Measurements from ENCODE around the gene ANAPC15. TPM values are rescaled to one million over a fixed set of nuclear protein-coding genes. Genes with fewer than 3 reads are reported as not detected.

ANAPC15 gene
- total and polyA plus RNA-seq, 2 of the 13 experiments (the other 11 are each of a cell fraction or from before 2014, with no cell fraction given): 18.8 to 25.7 TPM

DNA sequence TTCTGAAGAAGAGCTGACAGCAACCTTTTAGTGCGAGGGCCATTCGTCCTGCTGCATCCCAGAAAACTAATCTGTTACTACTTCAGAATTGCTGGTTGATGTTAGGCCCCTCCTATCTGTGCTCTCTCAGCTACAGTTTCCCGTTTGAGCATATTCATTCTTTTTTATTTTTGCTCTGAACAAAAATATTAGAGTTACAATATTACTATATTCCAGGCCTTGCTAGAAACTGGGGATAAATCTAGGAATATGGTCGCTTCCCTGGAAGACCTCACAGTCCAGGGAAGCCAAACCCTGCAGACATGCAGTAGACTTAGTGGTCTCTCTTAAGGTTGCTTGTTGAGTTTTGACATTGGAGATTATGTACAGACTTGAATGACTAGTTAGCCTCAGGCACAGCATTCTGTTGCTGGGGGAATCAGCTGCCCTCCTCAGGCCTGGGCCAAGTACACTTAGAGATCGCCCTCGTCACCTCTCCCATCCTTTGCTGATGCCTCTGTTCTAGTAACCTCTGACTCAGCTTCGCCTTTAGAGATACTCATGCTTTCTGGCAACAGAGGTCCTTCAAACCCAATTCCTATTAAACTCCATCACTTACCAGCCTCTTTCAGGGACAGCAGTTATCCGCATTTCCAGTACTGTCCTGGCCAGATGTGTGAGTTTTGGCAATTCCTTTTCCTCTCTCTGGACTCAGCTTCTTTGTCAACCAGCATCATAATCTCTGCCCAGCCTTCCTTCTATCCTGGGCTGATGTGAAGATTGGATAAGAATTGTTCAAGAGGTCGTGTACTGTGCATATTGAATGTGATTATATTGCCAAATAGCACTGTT lies 698 bp upstream of the ANAPC15 start (continued):
- TF ChIP-seq, protein P1, sequence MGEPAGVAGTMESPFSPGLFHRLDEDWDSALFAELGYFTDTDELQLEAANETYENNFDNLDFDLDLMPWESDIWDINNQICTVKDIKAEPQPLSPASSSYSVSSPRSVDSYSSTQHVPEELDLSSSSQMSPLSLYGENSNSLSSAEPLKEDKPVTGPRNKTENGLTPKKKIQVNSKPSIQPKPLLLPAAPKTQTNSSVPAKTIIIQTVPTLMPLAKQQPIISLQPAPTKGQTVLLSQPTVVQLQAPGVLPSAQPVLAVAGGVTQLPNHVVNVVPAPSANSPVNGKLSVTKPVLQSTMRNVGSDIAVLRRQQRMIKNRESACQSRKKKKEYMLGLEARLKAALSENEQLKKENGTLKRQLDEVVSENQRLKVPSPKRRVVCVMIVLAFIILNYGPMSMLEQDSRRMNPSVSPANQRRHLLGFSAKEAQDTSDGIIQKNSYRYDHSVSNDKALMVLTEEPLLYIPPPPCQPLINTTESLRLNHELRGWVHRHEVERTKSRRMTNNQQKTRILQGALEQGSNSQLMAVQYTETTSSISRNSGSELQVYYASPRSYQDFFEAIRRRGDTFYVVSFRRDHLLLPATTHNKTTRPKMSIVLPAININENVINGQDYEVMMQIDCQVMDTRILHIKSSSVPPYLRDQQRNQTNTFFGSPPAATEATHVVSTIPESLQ (CRISPR knock-in tag; conservative IDR thresholded peaks at IDR 0.05): no peak
- TF ChIP-seq ZBTB8A (CRISPR knock-in tag; IDR thresholded peaks at IDR 0.05; ENCODE audit: borderline replicate concordance, low read depth) (no peak), ONECUT2 (CRISPR knock-in tag; IDR thresholded peaks at IDR 0.05) (no peak), CBX5 (CRISPR knock-in tag; IDR thresholded peaks at IDR 0.05; ENCODE audit: borderline replicate concordance) (no peak), PHF21A (CRISPR knock-in tag; IDR thresholded peaks at IDR 0.05) (no peak), FOXC1 (CRISPR knock-in tag; IDR thresholded peaks at IDR 0.05; ENCODE audit: borderline replicate concordance) (no peak; the same call in 1 of the 2 replicates), ZNF616 (CRISPR knock-in tag; IDR thresholded peaks at IDR 0.05; ENCODE audit: low read depth) (no peak), MIXL1 (CRISPR knock-in tag; IDR thresholded peaks at IDR 0.05) (no peak), PHF20 (CRISPR knock-in tag; IDR thresholded peaks at IDR 0.05) (no peak; the same call in 1 of the 2 replicates), ZNF724P (CRISPR knock-in tag; IDR thresholded peaks at IDR 0.05; ENCODE audit: borderline replicate concordance) (peak; percentile 89), ELF3 (CRISPR knock-in tag; IDR thresholded peaks at IDR 0.05) (no peak)
- TF ChIP-seq, protein P2, sequence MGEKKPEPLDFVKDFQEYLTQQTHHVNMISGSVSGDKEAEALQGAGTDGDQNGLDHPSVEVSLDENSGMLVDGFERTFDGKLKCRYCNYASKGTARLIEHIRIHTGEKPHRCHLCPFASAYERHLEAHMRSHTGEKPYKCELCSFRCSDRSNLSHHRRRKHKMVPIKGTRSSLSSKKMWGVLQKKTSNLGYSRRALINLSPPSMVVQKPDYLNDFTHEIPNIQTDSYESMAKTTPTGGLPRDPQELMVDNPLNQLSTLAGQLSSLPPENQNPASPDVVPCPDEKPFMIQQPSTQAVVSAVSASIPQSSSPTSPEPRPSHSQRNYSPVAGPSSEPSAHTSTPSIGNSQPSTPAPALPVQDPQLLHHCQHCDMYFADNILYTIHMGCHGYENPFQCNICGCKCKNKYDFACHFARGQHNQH (CRISPR knock-in tag; IDR thresholded peaks at IDR 0.05): no peak
- TF ChIP-seq, protein P3, sequence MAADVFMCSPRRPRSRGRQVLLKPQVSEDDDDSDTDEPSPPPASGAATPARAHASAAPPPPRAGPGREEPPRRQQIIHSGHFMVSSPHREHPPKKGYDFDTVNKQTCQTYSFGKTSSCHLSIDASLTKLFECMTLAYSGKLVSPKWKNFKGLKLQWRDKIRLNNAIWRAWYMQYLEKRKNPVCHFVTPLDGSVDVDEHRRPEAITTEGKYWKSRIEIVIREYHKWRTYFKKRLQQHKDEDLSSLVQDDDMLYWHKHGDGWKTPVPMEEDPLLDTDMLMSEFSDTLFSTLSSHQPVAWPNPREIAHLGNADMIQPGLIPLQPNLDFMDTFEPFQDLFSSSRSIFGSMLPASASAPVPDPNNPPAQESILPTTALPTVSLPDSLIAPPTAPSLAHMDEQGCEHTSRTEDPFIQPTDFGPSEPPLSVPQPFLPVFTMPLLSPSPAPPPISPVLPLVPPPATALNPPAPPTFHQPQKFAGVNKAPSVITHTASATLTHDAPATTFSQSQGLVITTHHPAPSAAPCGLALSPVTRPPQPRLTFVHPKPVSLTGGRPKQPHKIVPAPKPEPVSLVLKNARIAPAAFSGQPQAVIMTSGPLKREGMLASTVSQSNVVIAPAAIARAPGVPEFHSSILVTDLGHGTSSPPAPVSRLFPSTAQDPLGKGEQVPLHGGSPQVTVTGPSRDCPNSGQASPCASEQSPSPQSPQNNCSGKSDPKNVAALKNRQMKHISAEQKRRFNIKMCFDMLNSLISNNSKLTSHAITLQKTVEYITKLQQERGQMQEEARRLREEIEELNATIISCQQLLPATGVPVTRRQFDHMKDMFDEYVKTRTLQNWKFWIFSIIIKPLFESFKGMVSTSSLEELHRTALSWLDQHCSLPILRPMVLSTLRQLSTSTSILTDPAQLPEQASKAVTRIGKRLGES (CRISPR knock-in tag; IDR thresholded peaks at IDR 0.05; ENCODE audit: borderline replicate concordance): no peak
- TF ChIP-seq, protein P4, sequence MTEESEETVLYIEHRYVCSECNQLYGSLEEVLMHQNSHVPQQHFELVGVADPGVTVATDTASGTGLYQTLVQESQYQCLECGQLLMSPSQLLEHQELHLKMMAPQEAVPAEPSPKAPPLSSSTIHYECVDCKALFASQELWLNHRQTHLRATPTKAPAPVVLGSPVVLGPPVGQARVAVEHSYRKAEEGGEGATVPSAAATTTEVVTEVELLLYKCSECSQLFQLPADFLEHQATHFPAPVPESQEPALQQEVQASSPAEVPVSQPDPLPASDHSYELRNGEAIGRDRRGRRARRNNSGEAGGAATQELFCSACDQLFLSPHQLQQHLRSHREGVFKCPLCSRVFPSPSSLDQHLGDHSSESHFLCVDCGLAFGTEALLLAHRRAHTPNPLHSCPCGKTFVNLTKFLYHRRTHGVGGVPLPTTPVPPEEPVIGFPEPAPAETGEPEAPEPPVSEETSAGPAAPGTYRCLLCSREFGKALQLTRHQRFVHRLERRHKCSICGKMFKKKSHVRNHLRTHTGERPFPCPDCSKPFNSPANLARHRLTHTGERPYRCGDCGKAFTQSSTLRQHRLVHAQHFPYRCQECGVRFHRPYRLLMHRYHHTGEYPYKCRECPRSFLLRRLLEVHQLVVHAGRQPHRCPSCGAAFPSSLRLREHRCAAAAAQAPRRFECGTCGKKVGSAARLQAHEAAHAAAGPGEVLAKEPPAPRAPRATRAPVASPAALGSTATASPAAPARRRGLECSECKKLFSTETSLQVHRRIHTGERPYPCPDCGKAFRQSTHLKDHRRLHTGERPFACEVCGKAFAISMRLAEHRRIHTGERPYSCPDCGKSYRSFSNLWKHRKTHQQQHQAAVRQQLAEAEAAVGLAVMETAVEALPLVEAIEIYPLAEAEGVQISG (CRISPR knock-in tag; IDR thresholded peaks at IDR 0.05): no peak
- TF ChIP-seq, protein P5, sequence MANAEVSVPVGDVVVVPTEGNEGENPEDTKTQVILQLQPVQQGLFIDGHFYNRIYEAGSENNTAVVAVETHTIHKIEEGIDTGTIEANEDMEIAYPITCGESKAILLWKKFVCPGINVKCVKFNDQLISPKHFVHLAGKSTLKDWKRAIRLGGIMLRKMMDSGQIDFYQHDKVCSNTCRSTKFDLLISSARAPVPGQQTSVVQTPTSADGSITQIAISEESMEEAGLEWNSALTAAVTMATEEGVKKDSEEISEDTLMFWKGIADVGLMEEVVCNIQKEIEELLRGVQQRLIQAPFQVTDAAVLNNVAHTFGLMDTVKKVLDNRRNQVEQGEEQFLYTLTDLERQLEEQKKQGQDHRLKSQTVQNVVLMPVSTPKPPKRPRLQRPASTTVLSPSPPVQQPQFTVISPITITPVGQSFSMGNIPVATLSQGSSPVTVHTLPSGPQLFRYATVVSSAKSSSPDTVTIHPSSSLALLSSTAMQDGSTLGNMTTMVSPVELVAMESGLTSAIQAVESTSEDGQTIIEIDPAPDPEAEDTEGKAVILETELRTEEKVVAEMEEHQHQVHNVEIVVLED (CRISPR knock-in tag; IDR thresholded peaks at IDR 0.05; ENCODE audit: borderline replicate concordance): no peak
